A549 (cell line): ENCODE measurements around the gene TAF1B. TPM values are rescaled to one million over a fixed set of nuclear protein-coding genes. Genes with fewer than 3 reads are reported as not detected.

Experiments
- ATAC-seq, 2 experiments: fragments of 200-7000 bp in 1 of 2; fragments of >200 bp in 1 of 2; cut with Nextera tagmentation in 1 of 2; cut with Tn5 transposase in 1 of 2; 3 replicates each; pipeline versions ENCODE4 v1.8.0 to v1.9.1; 2018 to 2020; ENCODE audit warnings: mild to moderate bottlenecking in 1 of 2, moderate library complexity in 1 of 2
- CTCF ChIA-PET: fragments of 300-600 bp; sonication (Branson Sonifier 250); formaldehyde crosslinking; extraction: SDS; loops from one replicate; lab custom pipeline; 2021; ENCODE audit warnings: antibody characterized with exemption, inconsistent platforms; lab: Yijun Ruan, JAX
- POLR2A ChIA-PET: fragments of 350-600 bp; formaldehyde crosslinking; extraction: SDS; loops from one replicate; lab custom pipeline; 2021; ENCODE audit warnings: antibody characterized with exemption, inconsistent platforms; lab: Yijun Ruan, JAX
- DNase-seq, 2 experiments: peaks; one replicate each; pipeline versions ENCODE4 v3.0.0 to v3.0.0-alpha.2; 2011 to 2016; ENCODE audit warnings: low read depth in 1 of 2, low spot score in 1 of 2
- FAIRE-seq: peaks from 2 replicates; lab custom pipeline; 2011; peaks lifted over from hg19 to GRCh38; lab: Jason Lieb, UNC
- H3K27ac ChIP-seq, 2 experiments: fragments of >200 bp; sonication (Bioruptor Twin); formaldehyde crosslinking; 3 replicates each; pipeline ENCODE4 v1.5.1; 2016 to 2017
- H3K4me1 ChIP-seq: fragments of >200 bp; sonication (Bioruptor Twin); formaldehyde crosslinking; 3 replicates; pipeline ENCODE4 v1.6.1; 2016
- H3K4me2 ChIP-seq: fragments of >200 bp; sonication (Bioruptor Twin); formaldehyde crosslinking; 3 replicates; pipeline ENCODE4 v1.6.1; 2016
- H3K4me3 ChIP-seq: fragments of >200 bp; sonication (Bioruptor Twin); formaldehyde crosslinking; 3 replicates; pipeline ENCODE4 v1.5.1; 2016
- H3K9me3 ChIP-seq: fragments of >200 bp; sonication (Bioruptor Twin); formaldehyde crosslinking; 3 replicates; pipeline ENCODE4 v1.6.1; 2016
- CBX2 ChIP-seq: fragments of 200-600 bp; sonication (generic); IDR thresholded peaks from 2 replicates; pipeline ENCODE4 v1.6.1; 2016; ENCODE audit warnings: low read depth, mild to moderate bottlenecking, borderline replicate concordance
- CHD4 ChIP-seq: fragments of 200-600 bp; sonication (generic); IDR thresholded peaks from 2 replicates; pipeline ENCODE4 v1.6.1; 2016; ENCODE audit warnings: antibody characterized with exemption, mild to moderate bottlenecking, borderline replicate concordance
- EHF ChIP-seq: fragments of 250-450 bp; sonication (Bioruptor Pico); IDR thresholded peaks from 2 replicates; pipeline ENCODE4 v1.5.0; 2020; ENCODE audit warnings: mild to moderate bottlenecking
- ESRRA ChIP-seq: fragments of 150-350 bp; IDR thresholded peaks from 2 replicates; pipeline ENCODE4 v1.6.1; 2014; ENCODE audit warnings: mild to moderate bottlenecking, low read length, borderline replicate concordance
- FOSB ChIP-seq: fragments of 250-450 bp; sonication (Bioruptor Pico); IDR thresholded peaks from 2 replicates; pipeline ENCODE4 v1.5.0; 2020; ENCODE audit warnings: mild to moderate bottlenecking, moderate library complexity
- FOXS1 ChIP-seq: fragments of 250-450 bp; sonication (Bioruptor Pico); IDR thresholded peaks from 2 replicates; pipeline ENCODE4 v1.5.0; 2020; ENCODE audit warnings: mild to moderate bottlenecking, moderate library complexity
- GATA3 ChIP-seq: IDR thresholded peaks from 2 replicates; pipeline ENCODE4 v1.6.1; 2012; ENCODE audit warnings: borderline replicate concordance
- KDM1A ChIP-seq: fragments of 200-600 bp; sonication (generic); IDR thresholded peaks from 2 replicates; pipeline ENCODE4 v1.6.1; 2016; ENCODE audit warnings: low read depth, mild to moderate bottlenecking
- MAFK ChIP-seq: fragments of 450-650 bp; IDR thresholded peaks from 2 replicates; pipeline ENCODE4 v1.6.1; 2014; ENCODE audit not compliant: partially characterized antibody
- MAZ ChIP-seq: fragments of 150-350 bp; IDR thresholded peaks from 2 replicates; pipeline ENCODE4 v1.6.1; 2014; ENCODE audit warnings: antibody characterized with exemption, low read depth, low read length, borderline replicate concordance
- MYC ChIP-seq: IDR thresholded peaks from 2 replicates; pipeline ENCODE4 v1.6.1; 2012; ENCODE audit warnings: mild to moderate bottlenecking, inconsistent platforms, low read length, improper control_type of control experiment, borderline replicate concordance
- RCOR1 ChIP-seq: fragments of 150-350 bp; IDR thresholded peaks from 2 replicates; pipeline ENCODE4 v1.6.1; 2014; ENCODE audit warnings: antibody characterized with exemption, low read length, low read depth
- TP53 ChIP-seq: fragments of 250-450 bp; sonication (Bioruptor Pico); IDR thresholded peaks from 2 replicates; pipeline ENCODE4 v1.5.0; 2021; ENCODE audit warnings: mild to moderate bottlenecking, moderate library complexity
- ZC3H11A ChIP-seq: fragments of 450-650 bp; IDR thresholded peaks from 2 replicates; pipeline ENCODE4 v1.6.1; 2014; ENCODE audit warnings: antibody characterized with exemption, mild to moderate bottlenecking
- WGBS: methylation state at CpG from one replicate; pipeline ENCODE4 v1.1.6; 2017; ENCODE audit errors: missing lambda C conversion rate; 5-methylcytosine and 5-hydroxymethylcytosine counted together
- polyA plus RNA-seq, 4 experiments: library from polyadenylated mRNA; depleted of rRNA in 3 of 4; stranded (reverse); fragments of >200 nt; fragmentation: RNase III in 1 of 4; extraction: RNeasy Plus Mini Kit Qiagen cat#74134 plus additional on column Dnase treatment in 1 of 4; gene quantifications; 2 replicates in 3 of 4; 3 replicates in 1 of 4; pipeline ENCODE4 v1.2.3, GENCODE V29; 2011 to 2017
- TF ChIP-seq, protein P1 (sequence below): fragments of 150-350 bp; IDR thresholded peaks from 2 replicates; pipeline ENCODE4 v1.6.1; 2014; ENCODE audit warnings: low read depth, mild to moderate bottlenecking, low read length
- TF ChIP-seq, protein P2 (sequence below): fragments of 250-450 bp; sonication (Bioruptor Pico); IDR thresholded peaks from 2 replicates; pipeline ENCODE4 v1.5.0; 2021; ENCODE audit warnings: mild to moderate bottlenecking, moderate library complexity, borderline replicate concordance
- TF ChIP-seq, protein P3 (sequence below): IDR thresholded peaks from 2 replicates; pipeline ENCODE4 v1.6.1; 2012
- TF ChIP-seq, protein P4 (sequence below): fragments of >200 bp; sonication (Bioruptor Twin); formaldehyde crosslinking; IDR thresholded peaks from 3 replicates; pipeline ENCODE4 v1.6.1; 2016
- TF ChIP-seq, protein P5 (sequence below): IDR thresholded peaks from 2 replicates; pipeline ENCODE4 v1.6.1; 2012
- TF ChIP-seq, protein P6 (sequence below): fragments of 250-450 bp; sonication (Bioruptor Pico); IDR thresholded peaks from 2 replicates; pipeline ENCODE4 v1.5.0; 2020; ENCODE audit warnings: low read depth, mild to moderate bottlenecking, moderate library complexity

Gene TAF1B
- polyA plus RNA-seq, 2 of the 4 experiments (the other 2 are of a cell fraction), result 40.6 to 51.7 TPM

DNA sequence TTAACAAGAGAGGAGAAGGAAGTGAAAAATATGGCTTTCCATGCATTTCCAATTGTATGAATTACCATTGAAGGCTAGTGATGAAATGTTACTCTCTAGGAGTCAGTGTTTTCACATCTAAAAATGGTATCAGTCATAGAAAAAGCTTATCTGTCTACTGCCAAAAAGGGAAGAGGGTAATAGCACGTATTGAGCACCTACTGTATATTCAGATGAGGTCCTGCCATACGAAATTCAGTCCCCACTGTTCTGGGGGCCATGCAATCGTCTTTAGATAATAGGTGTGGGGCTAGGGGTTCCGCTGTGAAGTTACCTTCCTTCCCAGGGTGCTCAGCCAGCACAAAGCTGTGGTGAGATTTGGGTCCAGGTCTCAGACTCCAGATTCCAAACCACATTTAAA lies 94.0 kb downstream of the TAF1B start:
- 85% methylated on average over 4 of the region's 4 CpGs for WGBS
- no peak overlapping the region for H3K4me2 ChIP-seq
- no peak for DNase-seq
- no peaks in the 10 kb centered on the region for H3K9me3 ChIP-seq
- POLR2A ChIA-PET, result no interaction called here
- no peak overlapping the region for H3K4me3 ChIP-seq
- FAIRE-seq, result no peak
- ATAC-seq, result no peak
- no peak overlapping the region for H3K27ac ChIP-seq
- CTCF ChIA-PET, result interaction anchor here (0.6 to 1.6 kb wide), 2 partner anchors 112 to 123 kb away, joined by 3 to 6 read pairs; no protein-coding TSS in a partner anchor
- peaks cover 7% of the 10 kb centered on the region; the same call in 2 of the 3 replicates for H3K4me1 ChIP-seq
- TF ChIP-seq EHF (CRISPR knock-in tag) (no peak), MYC (no peak), CBX2 (no peak), ZC3H11A (no peak), MAZ (no peak), FOXS1 (CRISPR knock-in tag) (no peak), ESRRA (no peak), RCOR1 (no peak), MAFK (no peak), GATA3 (no peak)
- TF ChIP-seq, protein P1, sequence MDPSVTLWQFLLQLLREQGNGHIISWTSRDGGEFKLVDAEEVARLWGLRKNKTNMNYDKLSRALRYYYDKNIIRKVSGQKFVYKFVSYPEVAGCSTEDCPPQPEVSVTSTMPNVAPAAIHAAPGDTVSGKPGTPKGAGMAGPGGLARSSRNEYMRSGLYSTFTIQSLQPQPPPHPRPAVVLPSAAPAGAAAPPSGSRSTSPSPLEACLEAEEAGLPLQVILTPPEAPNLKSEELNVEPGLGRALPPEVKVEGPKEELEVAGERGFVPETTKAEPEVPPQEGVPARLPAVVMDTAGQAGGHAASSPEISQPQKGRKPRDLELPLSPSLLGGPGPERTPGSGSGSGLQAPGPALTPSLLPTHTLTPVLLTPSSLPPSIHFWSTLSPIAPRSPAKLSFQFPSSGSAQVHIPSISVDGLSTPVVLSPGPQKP, result no peak
- TF ChIP-seq, protein P2, sequence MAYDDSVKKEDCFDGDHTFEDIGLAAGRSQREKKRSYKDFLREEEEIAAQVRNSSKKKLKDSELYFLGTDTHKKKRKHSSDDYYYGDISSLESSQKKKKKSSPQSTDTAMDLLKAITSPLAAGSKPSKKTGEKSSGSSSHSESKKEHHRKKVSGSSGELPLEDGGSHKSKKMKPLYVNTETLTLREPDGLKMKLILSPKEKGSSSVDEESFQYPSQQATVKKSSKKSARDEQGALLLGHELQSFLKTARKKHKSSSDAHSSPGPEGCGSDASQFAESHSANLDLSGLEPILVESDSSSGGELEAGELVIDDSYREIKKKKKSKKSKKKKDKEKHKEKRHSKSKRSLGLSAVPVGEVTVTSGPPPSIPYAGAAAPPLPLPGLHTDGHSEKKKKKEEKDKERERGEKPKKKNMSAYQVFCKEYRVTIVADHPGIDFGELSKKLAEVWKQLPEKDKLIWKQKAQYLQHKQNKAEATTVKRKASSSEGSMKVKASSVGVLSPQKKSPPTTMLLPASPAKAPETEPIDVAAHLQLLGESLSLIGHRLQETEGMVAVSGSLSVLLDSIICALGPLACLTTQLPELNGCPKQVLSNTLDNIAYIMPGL (CRISPR knock-in tag), result no peak
- TF ChIP-seq, protein P3, sequence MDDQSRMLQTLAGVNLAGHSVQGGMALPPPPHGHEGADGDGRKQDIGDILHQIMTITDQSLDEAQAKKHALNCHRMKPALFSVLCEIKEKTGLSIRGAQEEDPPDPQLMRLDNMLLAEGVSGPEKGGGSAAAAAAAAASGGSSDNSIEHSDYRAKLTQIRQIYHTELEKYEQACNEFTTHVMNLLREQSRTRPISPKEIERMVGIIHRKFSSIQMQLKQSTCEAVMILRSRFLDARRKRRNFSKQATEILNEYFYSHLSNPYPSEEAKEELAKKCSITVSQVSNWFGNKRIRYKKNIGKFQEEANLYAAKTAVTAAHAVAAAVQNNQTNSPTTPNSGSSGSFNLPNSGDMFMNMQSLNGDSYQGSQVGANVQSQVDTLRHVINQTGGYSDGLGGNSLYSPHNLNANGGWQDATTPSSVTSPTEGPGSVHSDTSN, result no peak
- TF ChIP-seq, all 56 proteins: peak for 0

GRCh38 chr2:9937968-9938367 lies 94.7 kb downstream of the TAF1B start:
- WGBS, result 87% methylated on average over 7 of the region's 9 CpGs
- peaks cover 7% of the 10 kb centered on the region; the same call in 2 of the 3 replicates for H3K4me1 ChIP-seq
- no peak overlapping the region for H3K27ac ChIP-seq
- FAIRE-seq, result no peak
- ChIA-PET CTCF (interaction anchor here (0.6 to 1.3 kb wide), 2 partner anchors 38 to 111 kb away, joined by 3 read pairs; no protein-coding TSS in a partner anchor), POLR2A (no interaction called here)
- ATAC-seq, result peak; percentile 23 to 26; a peak in 3 of 6 replicates
- TF ChIP-seq CHD4, result no peak
- TF ChIP-seq, protein P4, sequence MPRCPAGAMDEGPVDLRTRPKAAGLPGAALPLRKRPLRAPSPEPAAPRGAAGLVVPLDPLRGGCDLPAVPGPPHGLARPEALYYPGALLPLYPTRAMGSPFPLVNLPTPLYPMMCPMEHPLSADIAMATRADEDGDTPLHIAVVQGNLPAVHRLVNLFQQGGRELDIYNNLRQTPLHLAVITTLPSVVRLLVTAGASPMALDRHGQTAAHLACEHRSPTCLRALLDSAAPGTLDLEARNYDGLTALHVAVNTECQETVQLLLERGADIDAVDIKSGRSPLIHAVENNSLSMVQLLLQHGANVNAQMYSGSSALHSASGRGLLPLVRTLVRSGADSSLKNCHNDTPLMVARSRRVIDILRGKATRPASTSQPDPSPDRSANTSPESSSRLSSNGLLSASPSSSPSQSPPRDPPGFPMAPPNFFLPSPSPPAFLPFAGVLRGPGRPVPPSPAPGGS, result no peak
- no peak for TF ChIP-seq FOSB (CRISPR knock-in tag)
- TF ChIP-seq, protein P5, sequence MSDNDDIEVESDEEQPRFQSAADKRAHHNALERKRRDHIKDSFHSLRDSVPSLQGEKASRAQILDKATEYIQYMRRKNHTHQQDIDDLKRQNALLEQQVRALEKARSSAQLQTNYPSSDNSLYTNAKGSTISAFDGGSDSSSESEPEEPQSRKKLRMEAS, result no peak
- TF ChIP-seq, protein P6, sequence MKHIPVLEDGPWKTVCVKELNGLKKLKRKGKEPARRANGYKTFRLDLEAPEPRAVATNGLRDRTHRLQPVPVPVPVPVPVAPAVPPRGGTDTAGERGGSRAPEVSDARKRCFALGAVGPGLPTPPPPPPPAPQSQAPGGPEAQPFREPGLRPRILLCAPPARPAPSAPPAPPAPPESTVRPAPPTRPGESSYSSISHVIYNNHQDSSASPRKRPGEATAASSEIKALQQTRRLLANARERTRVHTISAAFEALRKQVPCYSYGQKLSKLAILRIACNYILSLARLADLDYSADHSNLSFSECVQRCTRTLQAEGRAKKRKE (CRISPR knock-in tag), result no peak
- TF ChIP-seq TP53 (CRISPR knock-in tag), result no peak
- no peak for TF ChIP-seq KDM1A
- no peaks in the 10 kb centered on the region for H3K9me3 ChIP-seq
- no peak for DNase-seq
- no peak overlapping the region for H3K4me3 ChIP-seq
- H3K4me2 ChIP-seq, result no peak overlapping the region
